ENCODE data around the gene HS2ST1. TPM values are rescaled to one million over a fixed set of nuclear protein-coding genes. Genes with fewer than 3 reads are reported as not detected.
"Not testable (repeated sequence)": the region's sequence is repeated elsewhere in the genome, so short reads cannot be mapped to it uniquely, and the experiment has no call there.

Gene HS2ST1
- total RNA-seq, 2 experiments from 2014 or later: 20.6 to 23.0 TPM

DNA sequence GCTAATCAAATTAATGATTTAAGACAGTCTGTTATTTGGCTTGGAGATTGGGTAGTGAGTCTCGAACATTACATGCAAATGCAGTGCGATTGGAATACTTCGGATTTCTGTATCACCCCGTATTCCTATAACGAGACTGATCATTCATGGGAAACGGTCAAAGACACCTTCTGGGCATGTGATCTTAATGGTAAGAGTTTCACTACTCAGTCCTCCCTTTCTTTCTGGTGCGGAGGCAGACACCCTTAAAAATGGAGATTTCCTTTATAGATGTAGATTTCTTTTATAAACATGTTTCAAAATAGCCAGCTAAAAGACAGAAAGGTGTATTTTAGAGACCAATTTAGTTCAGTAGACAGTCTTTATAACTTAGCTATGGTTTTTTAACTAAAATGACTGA is 74.4 kb downstream of the HS2ST1 start:
- H3K27ac Mint-ChIP-seq: no peak overlapping the region
- no peaks in the 10 kb centered on the region for H3K9me3 Mint-ChIP-seq
- DNase-seq: no peak
- no peaks in the 10 kb centered on the region for H3K27me3 Mint-ChIP-seq
- no peaks in the 10 kb centered on the region for H3K36me3 Mint-ChIP-seq (ENCODE audit: low read depth)
- H3K4me1 Mint-ChIP-seq: no peaks in the 10 kb centered on the region
- no peak overlapping the region for H3K4me3 Mint-ChIP-seq
- POLR2A ChIA-PET: no interaction called here
- CTCF ChIA-PET: no interaction called here

DNA sequence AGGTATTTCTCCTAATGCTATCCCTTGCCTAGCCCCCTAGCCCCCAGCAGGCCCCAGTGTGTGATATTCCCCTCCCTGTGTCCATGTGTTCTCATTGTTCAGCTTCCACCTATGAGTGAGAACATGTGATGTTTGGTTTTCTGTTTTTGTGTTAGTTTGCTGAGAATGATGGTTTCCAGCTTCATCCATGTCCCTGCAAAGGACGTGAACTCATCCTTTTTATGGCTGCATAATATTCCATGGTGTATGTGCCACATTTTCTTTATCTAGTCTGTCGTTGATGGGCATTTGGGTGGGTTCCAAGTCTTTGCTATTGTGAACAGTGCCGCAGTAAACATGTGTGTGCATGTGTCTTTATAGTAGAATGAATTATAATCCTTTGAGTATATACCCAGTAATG is 75.3 kb downstream of the HS2ST1 start:
- H3K36me3 Mint-ChIP-seq (ENCODE audit: low read depth); H3K9me3 Mint-ChIP-seq; DNase-seq; H3K27me3 Mint-ChIP-seq; H3K27ac Mint-ChIP-seq; H3K4me3 Mint-ChIP-seq; POLR2A ChIA-PET; CTCF ChIA-PET; H3K4me1 Mint-ChIP-seq: not testable (repeated sequence)

DNA sequence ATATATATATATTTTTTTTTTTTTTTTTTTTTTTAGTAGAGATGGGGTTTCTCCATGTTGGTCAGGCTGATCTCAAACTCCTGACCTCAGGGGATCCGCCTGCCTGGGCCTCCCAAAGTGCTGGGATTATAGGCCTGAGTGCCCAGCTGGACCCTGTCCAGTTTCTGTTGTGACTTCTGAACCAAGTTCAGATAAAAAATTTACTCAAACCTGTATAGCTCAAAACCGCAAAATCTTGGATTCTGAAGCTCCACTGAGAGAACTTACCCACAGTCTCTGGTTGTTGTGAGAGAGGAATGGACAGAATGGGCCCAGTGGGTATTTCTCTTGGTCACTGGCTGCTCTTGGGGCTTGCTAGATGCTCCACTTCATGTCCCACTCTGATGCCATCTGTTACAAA is 76.4 kb downstream of the HS2ST1 start:
- no peaks in the 10 kb centered on the region for H3K9me3 Mint-ChIP-seq
- no peaks in the 10 kb centered on the region for H3K4me1 Mint-ChIP-seq
- H3K4me3 Mint-ChIP-seq: no peak overlapping the region
- DNase-seq: no peak
- ChIA-PET CTCF (interaction anchor here (0.6 kb wide), 2 partner anchors 493 to 1208 kb away, joined by 3 to 4 read pairs; no protein-coding TSS in a partner anchor), POLR2A (no interaction called here)
- H3K36me3 Mint-ChIP-seq (ENCODE audit: low read depth): no peaks in the 10 kb centered on the region
- no peaks in the 10 kb centered on the region for H3K27me3 Mint-ChIP-seq
- H3K27ac Mint-ChIP-seq: no peak overlapping the region

DNA sequence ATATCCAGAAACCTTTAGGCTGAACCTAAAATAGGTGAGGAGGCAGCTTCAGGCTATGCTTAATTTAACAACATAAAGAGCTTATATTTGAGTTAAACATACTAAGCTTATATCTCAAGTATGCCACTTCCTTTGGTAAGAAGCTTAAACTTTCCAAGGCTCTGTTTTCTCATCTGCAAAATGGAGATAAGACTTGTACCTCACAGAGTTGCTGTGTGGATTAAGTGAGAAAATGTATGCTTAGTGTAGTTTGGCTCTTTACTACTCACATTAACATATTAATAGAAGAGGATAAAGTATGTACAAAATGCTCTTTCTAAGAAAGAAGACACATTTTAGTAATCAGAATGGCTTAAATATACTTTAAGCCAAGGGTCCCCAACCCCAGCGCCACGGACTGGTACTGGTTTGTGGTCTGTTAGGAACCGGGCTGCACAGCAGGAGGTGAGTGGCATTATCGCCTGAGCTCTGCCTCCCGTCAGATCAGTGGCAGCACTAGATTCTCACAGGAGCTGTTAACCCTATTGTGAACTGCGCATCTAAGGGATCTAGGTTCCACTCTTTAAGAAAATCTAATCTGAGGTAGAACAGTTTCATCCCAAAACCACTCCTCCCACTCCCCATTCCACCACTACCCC is 77.2 kb downstream of the HS2ST1 start:
- no peak overlapping the region for H3K27ac Mint-ChIP-seq
- no peaks in the 10 kb centered on the region for H3K9me3 Mint-ChIP-seq
- no peaks in the 10 kb centered on the region for H3K27me3 Mint-ChIP-seq
- POLR2A ChIA-PET: no interaction called here
- H3K4me3 Mint-ChIP-seq: no peak overlapping the region
- H3K36me3 Mint-ChIP-seq (ENCODE audit: low read depth): no peaks in the 10 kb centered on the region
- H3K4me1 Mint-ChIP-seq: no peaks in the 10 kb centered on the region
- no peak for DNase-seq
- CTCF ChIA-PET: interaction anchor here (0.5 to 0.6 kb wide), 2 partner anchors 23 to 1209 kb away, joined by 3 to 4 read pairs; no protein-coding TSS in a partner anchor

DNA sequence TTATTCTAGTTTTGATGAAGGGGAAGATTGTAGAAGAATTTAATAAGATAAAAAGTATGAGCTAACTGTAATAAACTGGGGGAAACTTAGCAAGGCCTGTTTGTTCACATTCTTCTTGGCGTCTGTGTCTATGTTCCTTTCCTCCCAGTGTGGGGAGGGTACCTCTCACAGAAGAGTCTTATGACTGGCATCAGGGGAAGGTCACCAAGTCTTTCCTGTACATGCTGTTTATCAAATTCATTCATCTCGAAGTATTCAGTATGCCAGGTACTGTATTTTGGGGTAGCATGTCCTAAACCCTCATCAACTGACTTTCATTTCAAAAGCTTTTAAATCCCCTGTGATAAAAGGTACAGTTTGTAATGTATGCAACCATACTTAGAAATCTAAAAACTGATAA is 78.4 kb downstream of the HS2ST1 start:
- no peaks in the 10 kb centered on the region for H3K9me3 Mint-ChIP-seq
- H3K27me3 Mint-ChIP-seq: no peaks in the 10 kb centered on the region
- H3K27ac Mint-ChIP-seq: no peak overlapping the region
- H3K4me1 Mint-ChIP-seq: no peaks in the 10 kb centered on the region
- H3K36me3 Mint-ChIP-seq (ENCODE audit: low read depth): no peaks in the 10 kb centered on the region
- no peak overlapping the region for H3K4me3 Mint-ChIP-seq
- DNase-seq: no peak
- ChIA-PET POLR2A (no interaction called here), CTCF (no interaction called here)

DNA sequence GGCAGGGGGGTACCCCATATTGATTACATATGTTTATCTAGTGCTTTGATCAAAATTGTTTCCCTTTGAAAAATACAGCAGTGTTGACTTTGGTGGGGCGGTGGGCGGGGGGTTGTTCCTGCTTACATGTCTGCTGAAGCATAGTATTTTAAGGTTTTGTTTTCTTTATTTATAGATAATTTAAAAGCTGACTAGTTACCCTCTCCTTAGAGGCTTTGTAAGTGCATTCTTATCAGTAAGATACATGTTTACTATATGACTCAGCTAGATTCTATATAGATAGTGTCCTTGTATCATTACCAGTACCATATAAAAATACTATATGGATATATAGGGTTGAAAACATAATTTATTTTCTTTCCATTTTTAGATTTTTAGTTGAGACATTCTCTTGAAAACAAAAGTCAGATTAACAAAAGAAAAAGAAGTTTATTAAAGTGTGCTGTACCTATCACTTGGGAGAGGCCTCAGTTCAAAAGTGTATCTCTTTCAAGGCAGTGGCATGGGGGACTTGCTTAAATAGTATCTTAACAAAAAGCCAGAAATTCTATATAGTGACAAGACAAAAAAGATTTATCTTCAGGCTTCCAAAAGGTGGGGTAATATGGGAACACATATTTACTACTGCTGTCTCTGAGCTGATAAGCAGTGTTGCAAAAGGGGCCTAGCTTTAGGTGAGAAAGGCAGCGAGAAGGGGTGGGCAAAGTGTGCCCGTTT is 79.0 kb downstream of the HS2ST1 start:
- Mint-ChIP-seq H3K36me3 (ENCODE audit: low read depth) (no peaks in the 10 kb centered on the region), H3K27me3 (no peaks in the 10 kb centered on the region), H3K4me3 (no peak overlapping the region), H3K27ac (no peak overlapping the region), H3K4me1 (no peaks in the 10 kb centered on the region), H3K9me3 (no peaks in the 10 kb centered on the region)
- DNase-seq: no peak
- POLR2A ChIA-PET: no interaction called here
- CTCF ChIA-PET: no interaction called here

DNA sequence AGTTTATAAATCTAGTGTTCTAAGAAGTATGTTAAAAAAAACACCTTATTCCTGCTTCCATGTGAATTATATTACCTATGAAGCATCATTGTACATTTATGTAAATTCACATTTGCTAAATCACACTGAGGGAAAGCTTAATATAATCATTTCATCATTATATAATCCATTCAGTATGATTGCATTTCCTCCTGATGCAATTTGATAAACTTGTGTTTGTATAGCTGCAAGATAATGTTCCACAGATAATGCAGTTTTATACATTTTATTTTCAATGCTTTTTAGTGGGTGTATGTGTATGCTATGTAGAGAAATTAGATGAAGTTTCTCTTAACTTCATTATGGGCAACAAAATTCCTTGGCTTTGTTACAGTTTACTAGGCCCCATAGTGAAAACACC is 79.6 kb downstream of the HS2ST1 start:
- POLR2A ChIA-PET: no interaction called here
- H3K27ac Mint-ChIP-seq: no peak overlapping the region
- CTCF ChIA-PET: no interaction called here
- H3K36me3 Mint-ChIP-seq (ENCODE audit: low read depth): no peaks in the 10 kb centered on the region
- H3K4me3 Mint-ChIP-seq: no peak overlapping the region
- DNase-seq: no peak
- H3K4me1 Mint-ChIP-seq: no peaks in the 10 kb centered on the region
- no peaks in the 10 kb centered on the region for H3K9me3 Mint-ChIP-seq
- no peaks in the 10 kb centered on the region for H3K27me3 Mint-ChIP-seq

DNA sequence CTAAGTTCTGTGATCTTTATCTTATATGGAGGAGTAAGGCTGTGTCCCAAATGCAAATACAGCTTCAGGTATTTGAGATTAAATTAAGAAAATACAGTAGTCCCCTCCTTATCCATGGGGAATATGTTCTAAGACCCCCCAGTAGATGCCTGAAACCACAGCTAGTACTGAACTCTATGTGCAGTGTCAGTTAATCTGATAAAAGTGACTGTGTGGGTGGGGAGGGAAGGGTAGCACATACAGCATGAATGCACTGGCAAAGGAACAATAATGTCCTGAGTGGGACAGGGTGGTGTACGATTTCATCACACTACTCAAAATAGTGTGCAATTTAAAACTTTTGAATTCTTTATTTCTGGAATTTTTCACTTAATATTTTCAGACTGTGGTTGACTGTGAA is 83.1 kb downstream of the HS2ST1 start:
- Mint-ChIP-seq H3K27me3 (no peaks in the 10 kb centered on the region), H3K4me1 (no peaks in the 10 kb centered on the region), H3K27ac (no peak overlapping the region), H3K4me3 (no peak overlapping the region), H3K9me3 (peaks cover under 1% of the 10 kb centered on the region), H3K36me3 (ENCODE audit: low read depth) (peaks cover 6% of the 10 kb centered on the region)
- ChIA-PET CTCF (no interaction called here), POLR2A (no interaction called here)
- DNase-seq: no peak

DNA sequence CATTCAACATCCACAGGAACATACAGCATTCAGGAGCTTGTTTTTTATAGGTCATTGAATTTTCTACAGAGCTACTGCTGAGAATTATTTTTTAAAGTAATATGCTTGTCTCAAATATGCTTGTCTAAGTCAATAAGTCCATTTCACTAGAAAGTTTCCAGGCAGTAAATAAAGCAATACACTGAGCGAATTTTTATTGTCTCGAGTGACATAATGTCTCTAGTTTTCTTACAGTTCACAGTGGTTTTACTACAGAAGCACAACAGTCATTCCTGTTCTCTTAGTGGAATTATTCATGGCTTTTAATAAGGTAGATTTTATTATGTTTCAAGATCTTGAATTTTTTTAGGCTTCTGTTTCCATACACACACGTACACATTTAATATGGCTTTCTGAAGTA is 83.8 kb downstream of the HS2ST1 start:
- no peak for DNase-seq
- Mint-ChIP-seq H3K27me3 (no peaks in the 10 kb centered on the region), H3K36me3 (ENCODE audit: low read depth) (peaks cover 6% of the 10 kb centered on the region), H3K4me3 (no peak overlapping the region), H3K4me1 (no peaks in the 10 kb centered on the region), H3K27ac (no peak overlapping the region), H3K9me3 (peaks cover 1% of the 10 kb centered on the region)
- ChIA-PET POLR2A (no interaction called here), CTCF (no interaction called here)

DNA sequence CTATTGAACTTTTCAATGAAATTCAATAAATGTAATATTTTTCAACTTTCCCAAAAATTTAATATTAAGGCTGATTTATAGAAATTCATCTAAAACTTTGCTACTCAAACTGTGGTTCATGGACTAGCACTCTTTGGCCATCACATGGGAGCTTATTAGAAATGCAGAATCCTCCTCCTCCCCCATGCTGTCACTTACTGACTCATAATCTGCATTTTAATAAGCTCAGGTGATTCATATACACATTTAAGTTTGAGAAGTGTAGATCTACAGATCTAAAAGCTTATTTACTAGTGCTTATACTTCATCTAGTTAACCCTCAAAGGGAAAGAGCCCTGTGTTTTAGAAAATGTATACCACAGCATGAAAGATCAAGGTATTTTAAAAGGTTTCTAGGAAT is 84.3 kb downstream of the HS2ST1 start:
- peaks cover 6% of the 10 kb centered on the region for H3K36me3 Mint-ChIP-seq (ENCODE audit: low read depth)
- no peak overlapping the region for H3K4me3 Mint-ChIP-seq
- H3K27ac Mint-ChIP-seq: no peak overlapping the region
- CTCF ChIA-PET: no interaction called here
- POLR2A ChIA-PET: no interaction called here
- no peak for DNase-seq
- H3K4me1 Mint-ChIP-seq: no peaks in the 10 kb centered on the region
- peaks cover 1% of the 10 kb centered on the region for H3K9me3 Mint-ChIP-seq
- no peaks in the 10 kb centered on the region for H3K27me3 Mint-ChIP-seq

DNA sequence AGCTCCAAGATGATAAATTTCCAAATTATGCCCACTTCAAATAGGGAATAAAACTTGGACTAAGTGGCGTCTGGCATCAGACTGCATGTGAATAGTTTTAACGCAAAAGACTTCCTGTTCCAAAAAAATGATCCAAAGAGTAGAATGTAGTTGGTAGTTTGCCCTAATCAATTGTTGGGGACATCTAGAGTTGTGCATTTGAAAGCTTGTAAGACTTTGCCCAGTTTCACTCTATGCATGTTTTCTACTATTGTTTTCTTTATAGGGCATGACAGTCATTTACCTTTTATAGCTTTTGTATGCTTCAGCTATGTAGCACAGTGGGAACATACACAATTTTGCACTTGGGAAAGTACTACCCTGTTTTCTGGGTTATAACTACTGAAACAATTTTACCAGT is 86.0 kb downstream of the HS2ST1 start:
- H3K27ac Mint-ChIP-seq: no peak overlapping the region
- no peak for DNase-seq
- no peaks in the 10 kb centered on the region for H3K4me1 Mint-ChIP-seq
- peaks cover 6% of the 10 kb centered on the region for H3K36me3 Mint-ChIP-seq (ENCODE audit: low read depth)
- H3K4me3 Mint-ChIP-seq: no peak overlapping the region
- no peaks in the 10 kb centered on the region for H3K27me3 Mint-ChIP-seq
- ChIA-PET CTCF (interaction anchor here (0.7 kb wide), 1 partner anchor 1865 kb away, joined by 3 read pairs; no protein-coding TSS in a partner anchor), POLR2A (no interaction called here)
- H3K9me3 Mint-ChIP-seq: peaks cover 1% of the 10 kb centered on the region

DNA sequence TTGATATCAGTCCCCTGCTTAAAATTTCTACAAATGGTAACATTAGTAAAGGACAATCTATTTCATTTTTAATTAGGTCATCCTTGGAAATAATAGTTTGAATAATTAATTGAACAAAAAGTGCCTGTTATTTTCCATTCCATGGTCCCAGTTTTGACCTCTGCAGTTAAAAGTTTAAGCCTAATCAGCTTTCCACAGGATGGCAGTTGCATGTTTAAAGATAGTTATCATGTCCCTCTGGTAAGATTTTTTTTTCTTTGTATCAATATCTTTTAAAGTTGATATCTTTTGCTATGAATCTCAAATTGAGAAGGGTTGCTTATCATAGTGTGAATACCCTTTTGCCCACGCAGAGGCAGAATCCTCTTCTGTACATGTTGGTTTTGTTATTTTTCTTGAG is 90.4 kb downstream of the HS2ST1 start:
- H3K4me3 Mint-ChIP-seq: no peak overlapping the region
- DNase-seq: no peak
- peaks cover 4% of the 10 kb centered on the region for H3K36me3 Mint-ChIP-seq (ENCODE audit: low read depth)
- CTCF ChIA-PET: no interaction called here
- POLR2A ChIA-PET: no interaction called here
- no peaks in the 10 kb centered on the region for H3K27me3 Mint-ChIP-seq
- no peak overlapping the region for H3K27ac Mint-ChIP-seq
- H3K9me3 Mint-ChIP-seq: peaks cover 1% of the 10 kb centered on the region
- H3K4me1 Mint-ChIP-seq: no peaks in the 10 kb centered on the region

DNA sequence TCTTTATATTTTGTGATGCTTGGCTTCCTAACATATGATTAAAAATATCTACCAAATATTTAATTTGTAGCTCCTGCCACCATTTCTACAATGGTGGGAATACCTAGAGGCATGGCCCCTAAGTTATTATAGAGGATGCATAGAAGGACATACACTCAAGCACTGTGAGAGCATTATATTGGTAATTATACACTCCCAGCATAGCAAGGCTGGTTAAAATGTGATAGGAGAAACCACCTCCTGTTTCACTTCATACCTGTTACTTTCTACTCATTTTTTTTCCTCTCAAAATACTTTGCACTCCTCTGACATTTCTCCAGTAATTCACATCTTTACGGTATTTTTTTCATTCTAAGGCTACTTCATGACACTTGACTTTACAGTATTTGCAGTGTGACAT is 92.9 kb downstream of the HS2ST1 start:
- Mint-ChIP-seq H3K4me3 (no peak overlapping the region), H3K27ac (no peak overlapping the region), H3K9me3 (peaks cover 8% of the 10 kb centered on the region), H3K4me1 (no peaks in the 10 kb centered on the region), H3K36me3 (ENCODE audit: low read depth) (peaks cover 5% of the 10 kb centered on the region), H3K27me3 (no peaks in the 10 kb centered on the region)
- ChIA-PET CTCF (no interaction called here), POLR2A (no interaction called here)
- DNase-seq: no peak

DNA sequence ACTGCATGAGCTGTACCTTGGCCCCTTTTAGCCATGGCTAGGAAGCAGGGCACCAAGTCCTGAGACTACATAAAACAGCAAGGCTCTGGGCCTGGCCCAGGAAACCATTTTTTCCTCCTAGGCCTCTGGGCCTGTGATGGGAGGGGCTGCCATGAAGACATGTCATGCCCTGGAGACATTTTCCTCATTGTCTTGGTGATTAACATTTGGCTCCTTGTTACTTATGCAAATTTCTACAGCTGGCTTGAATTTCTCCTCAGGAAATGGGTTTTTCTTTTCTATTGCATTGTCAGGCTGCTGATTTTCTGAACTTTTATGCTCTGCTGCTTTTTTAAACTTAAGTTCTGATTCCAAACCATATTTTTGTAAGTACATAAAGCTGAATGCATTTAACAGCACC is 99.0 kb downstream of the HS2ST1 start:
- CTCF ChIA-PET, POLR2A ChIA-PET, H3K4me1 Mint-ChIP-seq: not testable (repeated sequence)

More for the DNA sequence above, 99.0 kb downstream of the HS2ST1 start:
- DNase-seq, H3K4me3 Mint-ChIP-seq, H3K27me3 Mint-ChIP-seq, H3K27ac Mint-ChIP-seq: not testable (repeated sequence)
- Mint-ChIP-seq H3K9me3 (peaks cover 23% of the 10 kb centered on the region), H3K36me3 (ENCODE audit: low read depth) (peaks cover 11% of the 10 kb centered on the region)

All from activated CD4-positive, alpha-beta T cell treated with anti-CD3 and anti-CD28 coated beads, Interleukin-2, amount 10 ng/mL, durations not matched to agents 7 days and 5 days (primary cell).